SJCRH30 (cell line): ENCODE data around the gene HAPLN3. TPM values are rescaled to one million over a fixed set of nuclear protein-coding genes. Genes with fewer than 3 reads are reported as not detected.

Source experiments
- total RNA-seq: library from RNA; depleted of rRNA; stranded (reverse); fragments of >200 nt; shearing (Covaris generic); gene quantifications from 2 replicates; pipeline ENCODE4 v1.2.3, GENCODE V29; 2014; rRNA removed

HAPLN3 gene
- total RNA-seq, 1 experiment from 2014 or later = 2.5 TPM

Other genes with a start within 250 kb of the HAPLN3 start
- not detected in 2 replicates for gene ACAN, start 92.1 kb downstream of the HAPLN3 start, total RNA-seq
- 60.9 and 69.1 TPM in 2 replicates for gene MFGE8, start 17.8 kb upstream of the HAPLN3 start, total RNA-seq
- 25.5 and 27.7 TPM in 2 replicates for gene ABHD2, start 192.9 kb upstream of the HAPLN3 start, total RNA-seq